ENCODE measurements around the gene SH3D19. TPM values are rescaled to one million over a fixed set of nuclear protein-coding genes. Genes with fewer than 3 reads are reported as not detected.

SH3D19 gene
- total and polyA plus RNA-seq, 2 of the 4 experiments (the other 2 are of a cell fraction) = 14.4 to 27.2 TPM

DNA sequence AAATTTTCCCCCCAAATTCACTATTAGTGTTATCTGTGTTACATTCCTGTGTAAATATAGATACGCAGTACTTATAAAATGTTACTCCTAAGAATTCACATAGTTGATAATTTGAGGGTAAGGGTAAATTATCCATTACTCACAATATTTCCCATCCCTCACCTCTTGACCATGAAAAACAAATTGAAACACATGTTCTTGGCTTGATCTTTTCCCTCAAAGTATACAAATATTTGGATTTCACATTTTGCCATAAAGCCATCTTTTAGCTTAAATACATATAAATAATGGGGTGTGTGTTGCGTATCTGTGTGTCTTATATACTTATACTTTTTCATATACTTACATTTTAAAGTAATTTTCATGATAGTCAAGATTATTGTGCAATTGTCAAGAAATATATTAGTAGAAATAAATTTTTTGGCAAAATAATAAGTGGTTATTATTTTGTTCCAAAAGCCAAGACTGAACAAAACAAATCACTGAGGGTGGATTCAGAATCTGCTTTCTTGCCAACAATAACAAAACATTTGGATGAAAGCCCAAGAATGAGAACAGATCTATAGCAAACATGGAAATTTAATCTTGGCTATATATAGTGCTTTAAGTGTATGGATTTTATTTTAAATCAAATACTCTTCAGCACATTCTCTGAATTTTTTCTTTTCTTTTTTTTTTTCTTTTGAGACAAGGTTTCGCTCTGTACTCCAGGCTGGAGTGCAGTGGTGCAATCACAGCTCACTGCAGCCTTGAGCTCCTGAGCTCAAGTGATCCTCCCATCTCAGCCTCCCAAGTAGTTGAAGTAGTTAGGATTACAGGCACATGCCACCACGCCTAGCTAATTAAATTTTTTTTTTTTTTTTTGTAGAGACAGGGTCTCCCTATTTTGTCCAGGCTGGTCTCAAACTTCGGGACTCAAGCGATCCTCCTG lies 97.0 kb downstream of the SH3D19 start:
- POLR2A ChIA-PET (ENCODE audit: unreplicated experiment) = no interaction called here
- Histone ChIP-seq H3K9me1 (ENCODE audit: insufficient read depth, low read length) (no peaks in the 10 kb centered on the region), H4K5ac (ENCODE audit: low read depth, low read length) (no peak overlapping the region), H3K27ac (ENCODE audit: insufficient read depth, low read length) (no peak overlapping the region; the same call in 1 of the 2 replicates), H3K23ac (ENCODE audit: low read depth, low read length) (no peak overlapping the region), H4K20me1 (ENCODE audit: insufficient read depth, low read length) (no peaks in the 10 kb centered on the region), H3K18ac (ENCODE audit: low read depth, low read length) (no peak overlapping the region), H3K56ac (ENCODE audit: extremely low read depth, insufficient read depth, low read length) (no peak overlapping the region), H3K4me3 (ENCODE audit: insufficient read depth, low read depth, low read length) (no peak overlapping the region), H2AK5ac (ENCODE audit: low read depth, low read length) (no peak overlapping the region), H2BK15ac (ENCODE audit: low read depth, low read length) (no peak overlapping the region), H3K27me3 (ENCODE audit: control insufficient read depth, insufficient read depth, low read length) (no peaks in the 10 kb centered on the region), H4K8ac (ENCODE audit: low read depth in 2 of 2, low read length in 2 of 2) (no peak overlapping the region; a peak in 1 of 4 replicates), H2BK120ac (ENCODE audit: low read depth, low read length) (no peak overlapping the region), H4K91ac (ENCODE audit: insufficient read depth, low read depth, low read length) (no peak overlapping the region), H3K79me1 (ENCODE audit: low read depth in 1 of 2, low read length in 2 of 2) (no peaks in the 10 kb centered on the region), H2AFZ (replicated peaks; ENCODE audit: low read length, poor library complexity) (no peak overlapping the region), H3K9ac (ENCODE audit: low read depth, low read length) (no peak overlapping the region), H3K9me3 (ENCODE audit: control insufficient read depth, insufficient read depth, low read length) (no peaks in the 10 kb centered on the region), H2BK20ac (ENCODE audit: low read depth, low read length) (no peak overlapping the region), H3K4me1 (ENCODE audit: control insufficient read depth, insufficient read depth, low read length) (peaks cover 4% of the 10 kb centered on the region), H3K4me2 (ENCODE audit: low read depth, low read length) (peak overlapping the region; percentile 27; the same call in 1 of the 2 replicates), H3K36me3 (ENCODE audit: control insufficient read depth, insufficient read depth, low read length) (no peaks in the 10 kb centered on the region), H3K14ac (replicated peaks; ENCODE audit: low read depth, low read length) (no peak overlapping the region), H2AK9ac (replicated peaks; ENCODE audit: low read depth, low read length, poor library complexity) (no peak overlapping the region), H2BK5ac (ENCODE audit: low read depth, low read length, poor library complexity, severe bottlenecking) (peak overlapping the region; percentile 59), H3K4ac (ENCODE audit: low read depth, low read length) (no peak overlapping the region)
- no TSS peak for BruUV-seq (replicated peaks)
- peak; percentile 24; the same call in 1 of the 2 replicates for TF ChIP-seq CEBPB (IDR thresholded peaks at IDR 0.05; ENCODE audit: low read depth, low read length)
- TF ChIP-seq CHD1 (IDR thresholded peaks at IDR 0.05; ENCODE audit: low read depth, low read length) = no peak
- no peak for TF ChIP-seq SMC3 (IDR thresholded peaks at IDR 0.05; ENCODE audit: low read depth, low read length)
- no peak for TF ChIP-seq POLR2A (IDR thresholded peaks at IDR 0.05; ENCODE audit: low read depth, low read length)
- CTCF ChIA-PET = interaction anchor here (0.6 to 0.7 kb wide), 2 partner anchors 66 to 1075 kb away, joined by 3 read pairs; no protein-coding TSS in a partner anchor
- DNase-seq (peak; percentile 28), ATAC-seq (ENCODE audit: low read depth) (no peak)
- WGBS, 2 experiments (ENCODE audit: extremely low coverage in 2 of 2, insufficient read length in 1 of 2) = no CpG with 5 or more reads among the region's 6 CpGs
- dilution Hi-C loops (cut with HindIII; ENCODE audit: low sequenced_read_pairs, unreplicated experiment) (no loop called here), intact Hi-C loops (cut with micrococcal nuclease) (no loop called here), in situ Hi-C loops (cut with MboI; ENCODE audit: low sequenced_read_pairs) (no loop called here)
